ENCODE measurements around the gene EXOC3.

The EXOC3 gene

GRCh38 chr5:439636-440035, 3.3 kb upstream of the EXOC3 start:
- DNase-seq (ENCODE audit: low read depth): no peak

GRCh38 chr5:440401-441201, 2.4 kb upstream of the EXOC3 start:
- no peak for DNase-seq (ENCODE audit: low read depth)

GRCh38 chr5:441996-442334, 1.0 kb upstream of the EXOC3 start:
- DNase-seq (ENCODE audit: low read depth): no peak

DNA sequence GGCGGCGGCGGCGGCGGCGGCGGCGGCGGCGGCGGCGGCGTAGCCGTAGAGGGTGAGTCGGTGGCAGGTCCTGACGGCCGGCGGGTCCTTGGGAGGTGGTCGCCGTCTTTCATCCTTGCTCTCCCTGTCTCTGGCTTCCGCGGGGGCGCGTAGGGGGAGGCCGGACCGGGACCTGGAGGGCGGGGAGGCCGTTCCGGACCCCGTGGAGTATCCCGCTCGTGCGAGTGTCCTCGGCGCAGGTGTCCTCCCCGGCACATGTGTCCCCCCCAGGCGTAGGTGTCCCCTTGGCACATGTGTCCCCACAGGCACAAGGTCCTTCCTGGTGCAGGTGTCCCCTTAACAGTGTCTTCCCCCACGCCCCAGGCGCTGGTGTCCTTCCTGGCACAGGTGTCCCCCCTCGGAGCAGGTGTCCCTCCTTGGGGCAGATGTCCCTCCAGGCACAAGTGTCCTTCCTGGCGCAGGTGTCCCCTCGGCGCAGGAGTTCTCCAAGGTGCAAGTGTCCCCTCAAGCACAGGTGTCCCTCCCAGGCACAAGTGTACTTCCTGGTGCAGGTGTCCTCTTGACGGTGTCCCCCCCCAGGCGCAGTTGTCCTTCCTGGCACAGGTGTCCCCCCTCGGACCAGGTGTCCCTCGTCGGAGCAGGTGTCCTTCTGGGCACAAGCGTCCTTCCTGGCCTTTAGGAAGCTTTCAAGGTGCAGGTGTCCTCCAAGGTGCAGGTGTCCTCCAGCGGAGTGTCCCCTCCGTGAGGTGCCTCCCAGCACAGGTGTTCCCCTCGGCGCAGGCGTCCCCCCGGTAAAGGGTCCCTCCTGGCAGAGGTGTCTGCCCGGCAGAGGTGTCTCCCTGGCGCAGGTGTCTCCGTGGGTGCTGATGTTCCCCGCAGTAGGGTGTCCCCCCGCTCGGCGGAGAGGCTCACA, 519 bp downstream of the EXOC3 start:
- no peak for DNase-seq (ENCODE audit: low read depth)

DNA sequence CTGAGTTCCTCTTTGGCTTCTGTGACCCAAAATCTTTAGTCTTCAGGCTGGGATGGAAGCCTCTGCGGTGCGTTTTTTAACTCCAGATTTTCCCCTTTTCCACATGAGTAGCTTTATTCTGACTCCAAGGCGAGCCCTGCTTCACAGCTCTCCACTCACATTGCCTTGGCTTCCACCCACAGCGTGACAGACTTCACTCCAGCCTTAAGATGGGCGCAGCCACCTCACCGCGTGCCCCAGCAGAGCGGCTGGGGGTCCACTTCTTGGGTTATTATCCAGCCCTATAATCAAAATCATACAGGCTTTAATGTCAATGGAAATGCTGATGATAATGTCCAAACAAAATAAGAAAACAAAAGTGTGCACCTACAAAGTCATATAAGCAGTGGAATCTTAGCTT, 1.2 kb downstream of the EXOC3 start:
- no peak for DNase-seq (ENCODE audit: low read depth)

DNA sequence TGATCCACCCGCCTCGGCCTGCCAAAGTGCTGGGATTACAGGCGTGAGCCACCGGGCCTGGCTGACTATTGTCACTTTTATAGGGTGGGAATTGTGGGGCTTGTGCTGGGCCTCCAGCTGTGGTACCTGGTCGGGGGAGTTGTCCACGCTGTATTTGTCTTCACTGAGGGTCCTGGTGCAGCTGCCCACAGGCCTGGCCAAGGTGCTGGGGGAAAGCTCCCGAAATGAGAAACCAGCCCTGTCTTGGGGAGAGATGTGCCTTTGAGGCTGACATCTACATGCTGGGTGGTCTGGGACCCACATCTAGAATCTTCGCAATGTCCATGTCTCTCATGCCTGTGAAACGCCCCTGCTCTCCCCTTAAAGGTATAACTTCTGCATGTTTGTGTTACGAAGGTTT, 2.6 kb downstream of the EXOC3 start:
- DNase-seq (ENCODE audit: low read depth): no peak

- peak; percentile 20 for DNase-seq (ENCODE audit: low read depth)
Measured at GRCh38 chr5:446066-446882, 3.3 kb downstream of the EXOC3 start.

- DNase-seq (ENCODE audit: low read depth): peak; percentile 47
Measured at GRCh38 chr5:446883-447263, 3.9 kb downstream of the EXOC3 start.

DNA sequence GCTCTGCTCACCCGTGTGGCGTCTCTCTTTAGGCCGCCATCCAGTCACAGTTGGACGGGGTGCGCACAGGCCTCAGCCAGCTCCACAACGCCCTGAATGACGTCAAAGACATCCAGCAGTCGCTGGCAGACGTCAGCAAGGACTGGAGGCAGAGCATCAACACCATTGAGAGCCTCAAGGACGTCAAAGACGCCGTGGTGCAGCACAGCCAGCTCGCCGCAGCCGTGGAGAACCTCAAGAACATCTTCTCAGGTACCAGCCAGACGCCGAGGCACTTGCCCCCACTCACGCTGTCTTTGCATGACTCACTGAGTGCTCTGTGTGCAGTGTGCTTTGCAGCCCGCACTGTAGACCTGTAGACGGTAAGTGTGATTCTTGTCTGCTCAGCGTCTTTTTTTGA, 4.5 kb downstream of the EXOC3 start:
- no peak for DNase-seq (ENCODE audit: low read depth)

GRCh38 chr5:448061-448765, 5.2 kb downstream of the EXOC3 start:
- no peak for DNase-seq (ENCODE audit: low read depth)

DNA sequence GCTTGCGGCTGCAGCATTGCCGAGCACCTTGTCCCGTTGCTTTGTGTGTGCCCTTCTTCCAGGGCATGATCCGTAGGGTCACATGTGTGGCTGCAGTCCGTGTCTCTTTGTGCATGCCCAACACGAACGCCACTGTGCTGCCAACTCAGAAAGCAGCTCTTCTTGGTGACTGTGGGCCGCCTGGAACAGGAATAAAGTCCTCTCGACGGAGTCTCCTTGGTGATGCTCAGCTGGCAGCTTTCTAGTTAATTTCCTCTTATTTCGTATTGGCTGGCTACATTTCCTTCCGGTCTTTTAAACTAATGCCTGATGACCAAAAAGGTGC, 5.8 kb downstream of the EXOC3 start:
- DNase-seq (ENCODE audit: low read depth): no peak

- DNase-seq (ENCODE audit: low read depth): no peak
Measured at GRCh38 chr5:449151-449550, 6.2 kb downstream of the EXOC3 start.

DNA sequence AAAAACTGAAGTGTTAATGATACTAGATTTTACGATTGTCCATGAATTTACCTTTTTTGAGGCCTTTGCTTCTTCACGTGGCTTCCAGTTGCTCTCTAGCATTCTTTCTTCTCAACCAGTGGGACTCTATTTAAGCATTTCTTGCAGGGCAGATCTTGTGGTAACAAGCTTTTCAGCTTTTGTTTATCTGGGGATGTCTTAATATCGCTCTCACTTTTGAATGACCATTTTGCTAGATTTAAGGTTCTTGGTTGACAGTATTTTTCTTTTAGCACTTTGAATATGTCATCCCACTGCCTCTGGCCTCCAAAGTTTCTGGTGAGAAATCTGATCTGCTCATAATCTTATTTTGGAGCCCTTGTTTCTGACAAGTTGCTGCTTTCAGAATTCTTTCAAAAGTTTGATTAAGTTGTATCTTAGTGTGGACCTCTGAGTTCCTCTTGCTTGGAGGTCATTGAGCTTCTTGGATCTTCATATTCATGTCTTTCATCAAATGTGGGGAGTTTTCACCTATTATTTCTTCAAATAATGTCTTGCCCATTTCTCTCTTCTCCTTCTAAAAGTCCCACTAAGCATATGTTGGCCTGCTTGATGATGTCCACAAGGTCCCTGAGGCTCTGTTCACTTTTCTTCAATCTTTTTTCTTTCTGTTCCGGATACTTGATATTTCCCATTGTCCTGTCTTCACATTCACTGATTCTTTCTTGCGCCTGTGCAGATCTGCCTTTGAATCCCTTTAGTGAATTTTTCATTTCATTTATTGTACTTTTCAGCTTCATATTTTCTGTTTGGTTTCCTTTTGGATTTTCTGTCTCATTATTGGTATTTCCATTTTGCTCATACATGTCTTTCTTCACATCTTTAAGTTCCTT, 8.8 kb downstream of the EXOC3 start:
- no peak for DNase-seq (ENCODE audit: low read depth)

- DNase-seq (ENCODE audit: low read depth): no peak
Measured at GRCh38 chr5:452978-453710, 10.2 kb downstream of the EXOC3 start.

GRCh38 chr5:453725-454481, 10.9 kb downstream of the EXOC3 start:
- no peak for DNase-seq (ENCODE audit: low read depth)

- no peak for DNase-seq (ENCODE audit: low read depth)
Measured at GRCh38 chr5:454936-455335, 12.0 kb downstream of the EXOC3 start.

DNA sequence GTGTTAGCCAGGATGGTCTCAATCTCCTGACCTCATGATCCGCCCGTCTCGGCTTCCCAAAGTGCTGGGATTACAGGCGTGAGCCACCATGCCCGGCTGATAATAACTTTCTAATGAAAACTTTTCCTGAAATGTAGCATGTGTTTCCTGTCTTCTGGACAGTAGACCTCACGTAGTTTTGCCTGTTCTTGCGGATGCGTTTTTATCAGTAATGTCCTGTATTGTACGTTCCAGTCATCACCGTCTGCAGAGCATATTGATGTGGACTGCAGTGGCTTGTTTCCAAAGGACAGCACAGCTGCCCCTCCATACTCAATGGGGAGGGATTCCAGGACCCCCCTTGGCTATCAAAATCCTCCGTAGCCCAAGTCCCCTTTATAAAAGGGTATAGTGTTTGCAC, 12.8 kb downstream of the EXOC3 start:
- DNase-seq (ENCODE audit: low read depth): no peak

DNA sequence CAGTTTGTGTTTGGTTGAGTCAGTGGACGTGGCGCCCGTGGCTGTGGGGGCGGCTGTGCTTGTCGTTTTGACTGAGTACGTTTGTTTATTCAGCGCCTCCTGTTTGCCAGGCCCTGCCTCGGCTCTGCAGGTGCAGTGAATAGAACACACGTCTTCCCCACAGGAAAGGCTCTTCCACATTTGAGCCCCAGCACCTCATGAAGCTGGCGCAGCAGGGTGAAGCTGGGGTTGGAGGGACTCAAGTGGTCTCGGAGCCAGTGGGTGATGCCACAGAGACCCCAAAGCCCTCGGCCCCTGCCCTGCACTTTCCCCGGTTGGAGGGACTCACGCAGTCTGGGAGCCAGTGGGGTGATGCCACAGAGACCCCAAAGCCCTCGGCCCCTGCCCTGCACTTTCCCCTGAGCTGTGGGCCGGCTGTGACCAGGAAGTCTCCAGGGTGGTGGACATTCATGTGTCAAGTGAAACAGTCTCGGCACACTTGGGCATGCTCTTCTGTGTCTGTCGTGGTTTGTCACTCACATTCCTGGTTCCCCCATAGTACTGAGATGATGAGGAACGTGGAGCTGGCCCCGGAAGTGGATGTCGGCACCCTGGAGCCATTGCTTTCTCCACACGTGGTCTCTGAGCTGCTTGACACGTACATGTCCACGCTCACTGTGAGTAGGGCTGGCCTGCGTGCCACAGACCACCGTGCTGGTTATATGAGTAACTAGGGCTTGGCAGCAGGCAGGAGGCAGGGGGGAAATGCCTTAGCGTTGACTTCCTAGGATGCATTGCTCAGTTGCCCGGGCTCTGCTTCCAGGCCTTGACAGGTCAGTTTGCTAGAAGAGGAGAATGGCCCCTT, 13.6 kb downstream of the EXOC3 start:
- no peak for DNase-seq (ENCODE audit: low read depth)
